ENCODE measurements around the gene APOC1. TPM values are rescaled to one million over a fixed set of nuclear protein-coding genes. Genes with fewer than 3 reads are reported as not detected.
A peak's percentile ranks its signal among the peaks of the same experiment; 100 is the strongest.

APOC1 gene
- total RNA-seq, 1 experiment from 2014 or later: 250 TPM

GRCh38 chr19:44891016-44891882 lies 23.2 kb upstream of the APOC1 start, which contains the start of gene TOMM40:
TOMM40 (plus strand) TSS chr19:44891254; CDS start chr19:44891416, 162 bp downstream.
- Mint-ChIP-seq H3K27ac (ENCODE audit: unreplicated experiment) (peak within 1 kb of the TSS; percentile 91), H3K9me3 (ENCODE audit: unreplicated experiment) (no peaks in the 10 kb centered on the region), H3K4me3 (ENCODE audit: unreplicated experiment) (peak within 1 kb of the TSS; percentile 79), H3K4me1 (ENCODE audit: low read depth, unreplicated experiment) (peaks cover 12% of the 10 kb centered on the region), H3K27me3 (ENCODE audit: insufficient read depth, unreplicated experiment) (no peaks in the 10 kb centered on the region), H3K36me3 (ENCODE audit: insufficient read depth, unreplicated experiment) (peaks cover 97% of the 10 kb centered on the region)
- CTCF ChIA-PET: interaction anchor here (0.7 to 1.4 kb wide), 6 partner anchors 14 to 212 kb away, joined by 3 to 18 read pairs (median 4); partner anchors contain the start of genes APOE and NECTIN2
- Histone ChIP-seq H3K36me3 (ENCODE audit: control insufficient read depth, insufficient read depth, low read length) (peaks cover 12% of the 10 kb centered on the region), H3K27me3 (replicated peaks; ENCODE audit: control insufficient read depth, insufficient read depth, low read length) (no peaks in the 10 kb centered on the region), H3K4me1 (peaks cover 9% of the 10 kb centered on the region), H3K4me3 (ENCODE audit: low read depth, low read length) (peak within 1 kb of the TSS; percentile 76), H3K9me3 (no peaks in the 10 kb centered on the region)
- BruUV-seq (replicated peaks): no TSS peak
- DNase-seq: peak in 1 of 2 experiments; percentile 99
- TF ChIP-seq CTCF (IDR thresholded peaks at IDR 0.05; ENCODE audit: insufficient read depth in 1 of 2, low read depth in 1 of 2, low read length in 1 of 2, severe bottlenecking in 1 of 2, unreplicated experiment in 1 of 2): no peak
- intact Hi-C loops (cut with micrococcal nuclease; ENCODE audit: unreplicated experiment): no loop called here
- POLR2A ChIA-PET: interaction anchor here (0.6 to 1.4 kb wide), 6 partner anchors 14 to 350 kb away, joined by 3 to 24 read pairs (median 5); partner anchors contain the start of genes APOE and NECTIN2

GRCh38 chr19:44892932-44893331 lies 21.5 kb upstream of the APOC1 start:
- Histone ChIP-seq H3K36me3 (ENCODE audit: control insufficient read depth, insufficient read depth, low read length) (peaks cover 14% of the 10 kb centered on the region), H3K9me3 (no peaks in the 10 kb centered on the region), H3K4me3 (ENCODE audit: low read depth, low read length) (no peak overlapping the region), H3K27me3 (replicated peaks; ENCODE audit: control insufficient read depth, insufficient read depth, low read length) (no peaks in the 10 kb centered on the region), H3K4me1 (peaks cover 9% of the 10 kb centered on the region)
- H3K27ac Mint-ChIP-seq (ENCODE audit: unreplicated experiment): peak overlapping the region; percentile 91
- intact Hi-C loops (cut with micrococcal nuclease; ENCODE audit: unreplicated experiment): no loop called here
- CTCF ChIA-PET: no interaction called here
- no peak for TF ChIP-seq CTCF (IDR thresholded peaks at IDR 0.05; ENCODE audit: insufficient read depth in 1 of 2, low read depth in 1 of 2, low read length in 1 of 2, severe bottlenecking in 1 of 2, unreplicated experiment in 1 of 2)
- POLR2A ChIA-PET: interaction anchor here (0.7 kb wide), 1 partner anchor 13 kb away, joined by 4 read pairs; the partner anchor contains the start of gene APOE
- no peaks in the 10 kb centered on the region for H3K27me3 Mint-ChIP-seq (ENCODE audit: insufficient read depth, unreplicated experiment)
- H3K4me3 Mint-ChIP-seq (ENCODE audit: unreplicated experiment): peak overlapping the region; percentile 79
- peaks cover 97% of the 10 kb centered on the region for H3K36me3 Mint-ChIP-seq (ENCODE audit: insufficient read depth, unreplicated experiment)
- H3K4me1 Mint-ChIP-seq (ENCODE audit: low read depth, unreplicated experiment): peaks cover 12% of the 10 kb centered on the region
- H3K9me3 Mint-ChIP-seq (ENCODE audit: unreplicated experiment): no peaks in the 10 kb centered on the region
- no TSS peak for BruUV-seq (replicated peaks)
- DNase-seq: no peak

- H3K9me3 Mint-ChIP-seq (ENCODE audit: unreplicated experiment): no peaks in the 10 kb centered on the region
- intact Hi-C loops (cut with micrococcal nuclease; ENCODE audit: unreplicated experiment): no loop called here
- BruUV-seq (replicated peaks): no TSS peak
- H3K27me3 Mint-ChIP-seq (ENCODE audit: insufficient read depth, unreplicated experiment): no peaks in the 10 kb centered on the region
- H3K27me3 ChIP-seq (replicated peaks; ENCODE audit: control insufficient read depth, insufficient read depth, low read length): no peaks in the 10 kb centered on the region
- CTCF ChIA-PET: no interaction called here
- H3K27ac Mint-ChIP-seq (ENCODE audit: unreplicated experiment): peak overlapping the region; percentile 91
- H3K4me1 ChIP-seq: peaks cover 9% of the 10 kb centered on the region
- H3K4me1 Mint-ChIP-seq (ENCODE audit: low read depth, unreplicated experiment): peaks cover 12% of the 10 kb centered on the region
- no peak for DNase-seq
- peak overlapping the region; percentile 79 for H3K4me3 Mint-ChIP-seq (ENCODE audit: unreplicated experiment)
- peaks cover 97% of the 10 kb centered on the region for H3K36me3 Mint-ChIP-seq (ENCODE audit: insufficient read depth, unreplicated experiment)
- no peaks in the 10 kb centered on the region for H3K9me3 ChIP-seq
- TF ChIP-seq CTCF (IDR thresholded peaks at IDR 0.05; ENCODE audit: insufficient read depth in 1 of 2, low read depth in 1 of 2, low read length in 1 of 2, severe bottlenecking in 1 of 2, unreplicated experiment in 1 of 2): no peak
- no peak overlapping the region for H3K4me3 ChIP-seq (ENCODE audit: low read depth, low read length)
- H3K36me3 ChIP-seq (ENCODE audit: control insufficient read depth, insufficient read depth, low read length): peaks cover 15% of the 10 kb centered on the region
- POLR2A ChIA-PET: no interaction called here
These were observed 20.9 kb upstream of the APOC1 start for GRCh38 chr19:44893332-44894051.

Measured in Caco-2 (cell line).